Ishikawa (cell line): Measurements from ENCODE around the gene SAC3D1.

ENCODE experiments used
- EGR1 ChIP-seq: IDR thresholded peaks from 2 replicates; pipeline ENCODE4 v1.6.1; 2012
- EP300 ChIP-seq: IDR thresholded peaks from 2 replicates; pipeline ENCODE4 v1.6.1; 2012; ENCODE audit warnings: borderline replicate concordance
- FOXM1 ChIP-seq: IDR thresholded peaks from 2 replicates; pipeline ENCODE4 v1.6.1; 2012; ENCODE audit warnings: low read depth, borderline replicate concordance
- NFIC ChIP-seq: IDR thresholded peaks from 2 replicates; pipeline ENCODE4 v1.6.1; 2012
- REST ChIP-seq: IDR thresholded peaks from 2 replicates; pipeline ENCODE4 v1.6.1; 2012; ENCODE audit warnings: low read depth, mild to moderate bottlenecking
- TAF1 ChIP-seq: IDR thresholded peaks from 2 replicates; pipeline ENCODE4 v1.6.1; 2012; ENCODE audit warnings: low read depth, mild to moderate bottlenecking
- TEAD4 ChIP-seq: IDR thresholded peaks from 2 replicates; pipeline ENCODE4 v1.6.1; 2012
- YY1 ChIP-seq: IDR thresholded peaks from 2 replicates; pipeline ENCODE4 v1.6.1; 2012; ENCODE audit warnings: low read depth

DNA sequence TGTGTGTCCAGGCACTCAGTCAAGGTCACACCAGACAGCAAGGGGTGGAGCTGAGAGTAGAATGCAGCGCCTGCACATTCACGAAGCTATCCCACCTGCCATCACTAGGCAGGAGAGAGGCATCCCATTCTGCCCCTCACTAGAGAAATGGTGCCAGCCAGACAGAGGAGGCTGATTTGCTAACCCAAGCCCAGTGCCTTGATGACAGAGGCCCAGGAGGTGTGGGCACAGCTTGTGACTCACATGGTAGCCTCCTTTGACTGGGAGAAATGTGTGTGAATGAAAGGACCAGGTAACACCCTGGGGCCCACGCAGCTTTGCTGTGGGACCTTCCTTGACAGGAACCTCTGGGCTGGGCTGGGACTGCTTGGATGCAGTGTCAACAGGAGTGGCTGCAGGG, 22.5 kb downstream of the SAC3D1 start:
- TF ChIP-seq EGR1 (no peak), EP300 (no peak), NFIC (no peak), TAF1 (no peak), YY1 (no peak), REST (no peak), TEAD4 (no peak), FOXM1 (no peak)
